Measurements from ENCODE around the gene UNC93B1.
A peak's percentile ranks its signal among the peaks of the same experiment; 100 is the strongest.

UNC93B1 gene

GRCh38 chr11:68007498-68008380, 3.8 kb upstream of the UNC93B1 start:
- Histone ChIP-seq H3K27ac (ENCODE audit: insufficient read depth in 1 of 2, low read depth in 1 of 2, low read length in 2 of 2, poor library complexity in 1 of 2, severe bottlenecking in 2 of 2) (no peak overlapping the region), H3K9me3 (ENCODE audit: control extremely low read depth in 1 of 5, control insufficient read depth in 4 of 5, insufficient read depth in 2 of 5, low read depth in 1 of 5, low read length in 4 of 5) (no peaks in the 10 kb centered on the region), H3K4me3 (ENCODE audit: control insufficient read depth in 1 of 7, extremely low read depth in 1 of 7, insufficient read depth in 4 of 7, low read depth in 2 of 7, low read length in 6 of 7) (no peak overlapping the region), H3K4me1 (ENCODE audit: control extremely low read depth in 1 of 4, control insufficient read depth in 4 of 4, insufficient read depth in 4 of 4, low read length in 3 of 4) (peaks cover 0 to 85% (median 77%) of the 10 kb centered on the region in 4 experiments), H3K36me3 (ENCODE audit: control insufficient read depth in 4 of 4, insufficient read depth in 4 of 4, low read length in 3 of 4) (no peaks in the 10 kb centered on the region), H3K27me3 (replicated peaks in 2 of 5; ENCODE audit: control insufficient read depth in 4 of 5, insufficient read depth in 5 of 5, low read length in 4 of 5) (no peaks in the 10 kb centered on the region)
- 95% methylated on average over 13 of the region's 16 CpGs for WGBS (ENCODE audit: insufficient coverage)
- POLR2A ChIA-PET: no interaction called here
- no peak for DNase-seq
- CTCF ChIA-PET: interaction anchor here (1.1 to 4.4 kb wide), 6 partner anchors 9 to 111 kb away, joined by 3 to 25 read pairs (median 6); no protein-coding TSS in a partner anchor

GRCh38 chr11:68006606-68007166, 2.8 kb upstream of the UNC93B1 start:
- CTCF ChIA-PET: interaction anchor here (0.7 to 1.3 kb wide), 3 partner anchors 13 to 22 kb away, joined by 3 to 4 read pairs (median 3); no protein-coding TSS in a partner anchor
- Histone ChIP-seq H3K9me3 (ENCODE audit: control extremely low read depth in 1 of 5, control insufficient read depth in 4 of 5, insufficient read depth in 2 of 5, low read depth in 1 of 5, low read length in 4 of 5) (no peaks in the 10 kb centered on the region), H3K36me3 (ENCODE audit: control insufficient read depth in 4 of 4, insufficient read depth in 4 of 4, low read length in 3 of 4) (no peaks in the 10 kb centered on the region), H3K4me1 (ENCODE audit: control extremely low read depth in 1 of 4, control insufficient read depth in 4 of 4, insufficient read depth in 4 of 4, low read length in 3 of 4) (peaks cover 0 to 81% (median 73%) of the 10 kb centered on the region in 4 experiments), H3K27me3 (replicated peaks in 2 of 5; ENCODE audit: control insufficient read depth in 4 of 5, insufficient read depth in 5 of 5, low read length in 4 of 5) (no peaks in the 10 kb centered on the region), H3K27ac (ENCODE audit: insufficient read depth in 1 of 2, low read depth in 1 of 2, low read length in 2 of 2, poor library complexity in 1 of 2, severe bottlenecking in 2 of 2) (no peak overlapping the region), H3K4me3 (ENCODE audit: control insufficient read depth in 1 of 7, extremely low read depth in 1 of 7, insufficient read depth in 4 of 7, low read depth in 2 of 7, low read length in 6 of 7) (peak overlapping the region in 1 of 7 experiments; percentile 23)
- POLR2A ChIA-PET: interaction anchor here (1.1 kb wide), 1 partner anchor 31 kb away, joined by 3 read pairs; no protein-coding TSS in a partner anchor
- 99% methylated on average over 7 of the region's 7 CpGs for WGBS (ENCODE audit: insufficient coverage)
- no peak for DNase-seq

- CTCF ChIA-PET: no interaction called here
- H3K36me3 ChIP-seq (ENCODE audit: control insufficient read depth in 4 of 4, insufficient read depth in 4 of 4, low read length in 3 of 4): no peaks in the 10 kb centered on the region
- peak overlapping the region in 3 of 7 experiments; percentile 8 to 76 (median 69) for H3K4me3 ChIP-seq (ENCODE audit: control insufficient read depth in 1 of 7, extremely low read depth in 1 of 7, insufficient read depth in 4 of 7, low read depth in 2 of 7, low read length in 6 of 7)
- POLR2A ChIA-PET: interaction anchor here (1.1 kb wide), 1 partner anchor 19 kb away, joined by 3 read pairs; no protein-coding TSS in a partner anchor
- 78% methylated on average over 11 of the region's 14 CpGs for WGBS (ENCODE audit: insufficient coverage)
- no peak for DNase-seq
- H3K4me1 ChIP-seq (ENCODE audit: control extremely low read depth in 1 of 4, control insufficient read depth in 4 of 4, insufficient read depth in 4 of 4, low read length in 3 of 4): peaks cover 0 to 69% (median 54%) of the 10 kb centered on the region in 4 experiments
- no peaks in the 10 kb centered on the region for H3K27me3 ChIP-seq (replicated peaks in 2 of 5; ENCODE audit: control insufficient read depth in 4 of 5, insufficient read depth in 5 of 5, low read length in 4 of 5)
- no peak overlapping the region for H3K27ac ChIP-seq (ENCODE audit: insufficient read depth in 1 of 2, low read depth in 1 of 2, low read length in 2 of 2, poor library complexity in 1 of 2, severe bottlenecking in 2 of 2)
- H3K9me3 ChIP-seq (ENCODE audit: control extremely low read depth in 1 of 5, control insufficient read depth in 4 of 5, insufficient read depth in 2 of 5, low read depth in 1 of 5, low read length in 4 of 5): no peaks in the 10 kb centered on the region
Observed at GRCh38 chr11:68004551-68005335, 846 bp upstream of the UNC93B1 start.

- DNase-seq: peak in 2 of 3 donors; percentile 50 to 58
- Histone ChIP-seq H3K4me1 (ENCODE audit: control extremely low read depth in 1 of 4, control insufficient read depth in 4 of 4, insufficient read depth in 4 of 4, low read length in 3 of 4) (peaks cover 0 to 68% (median 42%) of the 10 kb centered on the region in 4 experiments), H3K4me3 (ENCODE audit: control insufficient read depth in 1 of 7, extremely low read depth in 1 of 7, insufficient read depth in 4 of 7, low read depth in 2 of 7, low read length in 6 of 7) (peak overlapping the region; percentile 29 to 76 (median 48)), H3K9me3 (ENCODE audit: control extremely low read depth in 1 of 5, control insufficient read depth in 4 of 5, insufficient read depth in 2 of 5, low read depth in 1 of 5, low read length in 4 of 5) (no peaks in the 10 kb centered on the region), H3K27ac (ENCODE audit: insufficient read depth in 1 of 2, low read depth in 1 of 2, low read length in 2 of 2, poor library complexity in 1 of 2, severe bottlenecking in 2 of 2) (no peak overlapping the region), H3K27me3 (replicated peaks in 2 of 5; ENCODE audit: control insufficient read depth in 4 of 5, insufficient read depth in 5 of 5, low read length in 4 of 5) (no peaks in the 10 kb centered on the region), H3K36me3 (ENCODE audit: control insufficient read depth in 4 of 4, insufficient read depth in 4 of 4, low read length in 3 of 4) (no peaks in the 10 kb centered on the region)
- ChIA-PET CTCF (interaction anchor here (1.4 kb wide), 1 partner anchor 9 kb away, joined by 4 read pairs; no protein-coding TSS in a partner anchor), POLR2A (no interaction called here)
- 14% methylated on average over 61 of the region's 86 CpGs for WGBS (ENCODE audit: insufficient coverage)
Observed at GRCh38 chr11:68002938-68003845, 705 bp downstream of the UNC93B1 start.

GRCh38 chr11:68002575-68002937, 1.3 kb downstream of the UNC93B1 start:
- Histone ChIP-seq H3K4me1 (ENCODE audit: control extremely low read depth in 1 of 4, control insufficient read depth in 4 of 4, insufficient read depth in 4 of 4, low read length in 3 of 4) (peaks cover 0 to 68% (median 43%) of the 10 kb centered on the region in 4 experiments), H3K27ac (ENCODE audit: insufficient read depth in 1 of 2, low read depth in 1 of 2, low read length in 2 of 2, poor library complexity in 1 of 2, severe bottlenecking in 2 of 2) (no peak overlapping the region), H3K4me3 (ENCODE audit: control insufficient read depth in 1 of 7, extremely low read depth in 1 of 7, insufficient read depth in 4 of 7, low read depth in 2 of 7, low read length in 6 of 7) (peak overlapping the region in 2 of 7 experiments; percentile 69 to 76), H3K9me3 (ENCODE audit: control extremely low read depth in 1 of 5, control insufficient read depth in 4 of 5, insufficient read depth in 2 of 5, low read depth in 1 of 5, low read length in 4 of 5) (no peaks in the 10 kb centered on the region), H3K27me3 (replicated peaks in 2 of 5; ENCODE audit: control insufficient read depth in 4 of 5, insufficient read depth in 5 of 5, low read length in 4 of 5) (no peaks in the 10 kb centered on the region), H3K36me3 (ENCODE audit: control insufficient read depth in 4 of 4, insufficient read depth in 4 of 4, low read length in 3 of 4) (no peaks in the 10 kb centered on the region)
- POLR2A ChIA-PET: no interaction called here
- WGBS (ENCODE audit: insufficient coverage): 31% methylated on average over 6 of the region's 9 CpGs
- DNase-seq: peak in 2 of 3 donors; percentile 20 to 37
- CTCF ChIA-PET: interaction anchor here (1.4 kb wide), 1 partner anchor 8 kb away, joined by 4 read pairs; no protein-coding TSS in a partner anchor

GRCh38 chr11:67999704-68000103, 4.2 kb downstream of the UNC93B1 start:
- no peaks in the 10 kb centered on the region for H3K9me3 ChIP-seq (ENCODE audit: control extremely low read depth in 1 of 5, control insufficient read depth in 4 of 5, insufficient read depth in 2 of 5, low read depth in 1 of 5, low read length in 4 of 5)
- H3K27me3 ChIP-seq (replicated peaks in 2 of 5; ENCODE audit: control insufficient read depth in 4 of 5, insufficient read depth in 5 of 5, low read length in 4 of 5): no peaks in the 10 kb centered on the region
- H3K4me1 ChIP-seq (ENCODE audit: control extremely low read depth in 1 of 4, control insufficient read depth in 4 of 4, insufficient read depth in 4 of 4, low read length in 3 of 4): peaks cover 0 to 59% (median 30%) of the 10 kb centered on the region in 4 experiments
- POLR2A ChIA-PET: no interaction called here
- H3K27ac ChIP-seq (ENCODE audit: insufficient read depth in 1 of 2, low read depth in 1 of 2, low read length in 2 of 2, poor library complexity in 1 of 2, severe bottlenecking in 2 of 2): no peak overlapping the region
- peaks cover 0 to 3% (median 0%) of the 10 kb centered on the region in 4 experiments for H3K36me3 ChIP-seq (ENCODE audit: control insufficient read depth in 4 of 4, insufficient read depth in 4 of 4, low read length in 3 of 4)
- no peak overlapping the region for H3K4me3 ChIP-seq (ENCODE audit: control insufficient read depth in 1 of 7, extremely low read depth in 1 of 7, insufficient read depth in 4 of 7, low read depth in 2 of 7, low read length in 6 of 7)
- CTCF ChIA-PET: interaction anchor here (1.5 kb wide), 1 partner anchor 11 kb away, joined by 3 read pairs; no protein-coding TSS in a partner anchor
- no peak for DNase-seq
- 96% methylated on average over 4 of the region's 5 CpGs for WGBS (ENCODE audit: insufficient coverage)

Measured in common myeloid progenitor, CD34-positive (primary cell).